ENCODE data around the gene BMP3.

DNA sequence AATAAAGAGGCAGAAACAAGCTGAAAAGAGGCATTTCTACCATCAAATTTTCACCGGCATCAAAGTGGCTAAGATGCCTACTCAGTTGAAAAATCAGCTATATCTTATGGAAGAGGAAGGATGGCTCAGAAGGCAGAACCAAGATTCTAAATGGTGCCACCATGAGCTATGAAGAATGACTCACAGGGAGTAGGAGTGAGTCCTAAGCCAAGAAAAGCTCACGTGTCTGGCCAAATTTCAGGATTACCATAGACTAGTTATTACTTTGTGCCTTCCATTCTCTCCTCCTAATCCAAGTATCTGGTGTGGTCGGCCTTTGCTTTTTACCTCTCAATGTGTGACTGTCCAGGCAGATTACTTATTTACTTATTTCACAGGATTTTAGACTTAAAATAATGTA, 54.8 kb downstream of the BMP3 start:
- TF ChIP-seq, protein P1, sequence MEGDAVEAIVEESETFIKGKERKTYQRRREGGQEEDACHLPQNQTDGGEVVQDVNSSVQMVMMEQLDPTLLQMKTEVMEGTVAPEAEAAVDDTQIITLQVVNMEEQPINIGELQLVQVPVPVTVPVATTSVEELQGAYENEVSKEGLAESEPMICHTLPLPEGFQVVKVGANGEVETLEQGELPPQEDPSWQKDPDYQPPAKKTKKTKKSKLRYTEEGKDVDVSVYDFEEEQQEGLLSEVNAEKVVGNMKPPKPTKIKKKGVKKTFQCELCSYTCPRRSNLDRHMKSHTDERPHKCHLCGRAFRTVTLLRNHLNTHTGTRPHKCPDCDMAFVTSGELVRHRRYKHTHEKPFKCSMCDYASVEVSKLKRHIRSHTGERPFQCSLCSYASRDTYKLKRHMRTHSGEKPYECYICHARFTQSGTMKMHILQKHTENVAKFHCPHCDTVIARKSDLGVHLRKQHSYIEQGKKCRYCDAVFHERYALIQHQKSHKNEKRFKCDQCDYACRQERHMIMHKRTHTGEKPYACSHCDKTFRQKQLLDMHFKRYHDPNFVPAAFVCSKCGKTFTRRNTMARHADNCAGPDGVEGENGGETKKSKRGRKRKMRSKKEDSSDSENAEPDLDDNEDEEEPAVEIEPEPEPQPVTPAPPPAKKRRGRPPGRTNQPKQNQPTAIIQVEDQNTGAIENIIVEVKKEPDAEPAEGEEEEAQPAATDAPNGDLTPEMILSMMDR (tag by site-specific recombination; IDR thresholded peaks at IDR 0.05) = no peak
- TF ChIP-seq ZNF146 (tag by site-specific recombination; IDR thresholded peaks at IDR 0.05) (no peak), ZBTB8A (tag by site-specific recombination; IDR thresholded peaks at IDR 0.05) (no peak), ZNF274 (IDR thresholded peaks at IDR 0.05; ENCODE audit: low read length) (no peak), ZNF274 (tag by site-specific recombination; IDR thresholded peaks at IDR 0.05; ENCODE audit: borderline replicate concordance) (no peak), ZNF155 (tag by site-specific recombination; IDR thresholded peaks at IDR 0.05) (no peak), ZNF324 (tag by site-specific recombination; IDR thresholded peaks at IDR 0.05) (no peak), ZNF707 (tag by site-specific recombination; IDR thresholded peaks at IDR 0.05) (no peak), YY1 (tag by site-specific recombination; IDR thresholded peaks at IDR 0.05) (no peak), ZBTB1 (tag by site-specific recombination; IDR thresholded peaks at IDR 0.05) (no peak)
- TF ChIP-seq, protein P2, sequence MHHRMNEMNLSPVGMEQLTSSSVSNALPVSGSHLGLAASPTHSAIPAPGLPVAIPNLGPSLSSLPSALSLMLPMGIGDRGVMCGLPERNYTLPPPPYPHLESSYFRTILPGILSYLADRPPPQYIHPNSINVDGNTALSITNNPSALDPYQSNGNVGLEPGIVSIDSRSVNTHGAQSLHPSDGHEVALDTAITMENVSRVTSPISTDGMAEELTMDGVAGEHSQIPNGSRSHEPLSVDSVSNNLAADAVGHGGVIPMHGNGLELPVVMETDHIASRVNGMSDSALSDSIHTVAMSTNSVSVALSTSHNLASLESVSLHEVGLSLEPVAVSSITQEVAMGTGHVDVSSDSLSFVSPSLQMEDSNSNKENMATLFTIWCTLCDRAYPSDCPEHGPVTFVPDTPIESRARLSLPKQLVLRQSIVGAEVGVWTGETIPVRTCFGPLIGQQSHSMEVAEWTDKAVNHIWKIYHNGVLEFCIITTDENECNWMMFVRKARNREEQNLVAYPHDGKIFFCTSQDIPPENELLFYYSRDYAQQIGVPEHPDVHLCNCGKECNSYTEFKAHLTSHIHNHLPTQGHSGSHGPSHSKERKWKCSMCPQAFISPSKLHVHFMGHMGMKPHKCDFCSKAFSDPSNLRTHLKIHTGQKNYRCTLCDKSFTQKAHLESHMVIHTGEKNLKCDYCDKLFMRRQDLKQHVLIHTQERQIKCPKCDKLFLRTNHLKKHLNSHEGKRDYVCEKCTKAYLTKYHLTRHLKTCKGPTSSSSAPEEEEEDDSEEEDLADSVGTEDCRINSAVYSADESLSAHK (tag by site-specific recombination; IDR thresholded peaks at IDR 0.05) = no peak
- TF ChIP-seq, protein P3, sequence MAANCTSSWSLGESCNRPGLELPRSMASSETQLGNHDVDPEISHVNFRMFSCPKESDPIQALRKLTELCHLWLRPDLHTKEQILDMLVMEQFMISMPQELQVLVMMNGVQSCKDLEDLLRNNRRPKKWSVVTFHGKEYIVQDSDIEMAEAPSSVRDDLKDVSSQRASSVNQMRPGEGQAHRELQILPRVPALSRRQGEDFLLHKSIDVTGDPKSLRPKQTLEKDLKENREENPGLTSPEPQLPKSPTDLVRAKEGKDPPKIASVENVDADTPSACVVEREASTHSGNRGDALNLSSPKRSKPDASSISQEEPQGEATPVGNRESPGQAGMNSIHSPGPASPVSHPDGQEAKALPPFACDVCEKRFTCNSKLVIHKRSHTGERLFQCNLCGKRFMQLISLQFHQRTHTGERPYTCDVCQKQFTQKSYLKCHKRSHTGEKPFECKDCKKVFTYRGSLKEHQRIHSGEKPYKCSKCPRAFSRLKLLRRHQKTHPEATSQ (tag by site-specific recombination; IDR thresholded peaks at IDR 0.05) = no peak
